HG03064 (cell line): Measurements from ENCODE around the gene NAPA.

Source experiments
- ATAC-seq: cut with Tn5 transposase; IDR thresholded peaks from one replicate; pipeline ENCODE4 v1.9.1; 2021; ENCODE audit warnings: low read depth; ENCODE audit not compliant: unreplicated experiment

The NAPA gene

DNA sequence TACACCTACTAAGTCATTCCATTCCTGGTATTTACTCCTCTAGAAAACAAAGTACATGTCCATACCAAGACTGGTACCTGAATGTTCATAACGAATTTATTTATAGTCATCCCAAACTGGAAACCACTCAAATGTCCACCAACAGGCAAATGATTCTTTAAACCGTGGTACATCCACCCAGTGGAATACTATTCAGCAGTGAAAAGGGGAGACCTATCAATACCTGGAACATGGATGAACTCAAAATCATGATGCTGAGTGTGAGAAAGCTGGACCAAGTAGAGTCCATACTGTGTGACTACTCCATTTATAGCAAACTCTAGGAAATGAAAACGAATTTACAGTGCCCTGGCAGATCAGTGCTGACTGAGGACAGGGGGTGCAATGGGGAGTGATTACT, 11.9 kb upstream of the NAPA start:
- no peak for ATAC-seq

DNA sequence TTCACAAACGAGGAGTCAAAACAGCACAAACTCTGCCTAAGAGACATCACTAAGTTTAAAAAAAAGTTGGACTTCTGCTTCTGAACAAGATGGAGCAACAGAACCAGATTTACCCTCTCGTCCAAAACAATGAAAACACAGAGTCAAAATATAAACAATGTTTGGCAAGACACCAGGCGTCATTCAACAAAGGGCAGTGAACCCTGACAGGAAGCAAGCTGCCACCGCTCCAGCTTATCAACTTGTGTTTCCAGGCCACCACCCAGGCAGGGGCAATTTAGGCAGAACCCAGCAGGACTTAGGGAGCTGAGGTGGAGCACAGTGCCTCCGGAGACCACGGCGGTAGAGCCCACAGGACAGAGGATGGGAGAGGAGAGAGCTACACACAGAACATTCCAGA, 8.6 kb upstream of the NAPA start:
- no peak for ATAC-seq

DNA sequence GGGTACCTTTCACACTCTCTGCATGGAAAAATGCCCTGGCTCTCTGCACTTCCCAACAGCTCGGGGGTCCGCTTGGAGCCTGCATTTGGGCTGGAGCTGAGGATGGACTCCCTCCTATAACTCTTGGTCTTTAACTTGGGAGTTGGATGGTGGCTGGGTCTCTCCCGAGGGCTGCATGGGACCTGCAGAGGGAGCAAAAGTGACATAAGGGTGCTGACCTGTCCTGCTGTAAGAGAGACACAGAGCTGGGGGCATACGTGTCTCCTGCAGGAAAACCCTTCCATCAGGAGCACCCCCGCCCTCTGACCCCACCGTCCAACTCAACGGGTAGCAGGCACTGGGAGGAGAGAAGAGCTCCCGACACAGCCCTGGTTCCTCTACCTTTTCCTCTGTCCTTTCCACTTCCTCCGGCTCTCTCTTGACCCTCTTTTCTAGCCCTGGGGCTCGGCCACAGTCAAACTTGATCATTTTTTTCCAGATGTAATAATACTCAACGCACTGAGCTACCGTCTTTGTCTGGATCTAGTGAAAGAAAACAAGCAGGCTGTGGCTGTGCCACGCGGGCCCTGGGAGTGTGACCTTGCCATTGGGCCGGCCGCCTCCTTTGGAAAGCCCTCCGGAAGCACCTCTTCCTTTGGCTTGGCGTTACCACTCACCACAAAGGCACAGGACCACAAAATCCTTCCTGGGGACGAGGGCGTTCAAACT, 6.8 kb upstream of the NAPA start:
- ATAC-seq, result no peak

DNA sequence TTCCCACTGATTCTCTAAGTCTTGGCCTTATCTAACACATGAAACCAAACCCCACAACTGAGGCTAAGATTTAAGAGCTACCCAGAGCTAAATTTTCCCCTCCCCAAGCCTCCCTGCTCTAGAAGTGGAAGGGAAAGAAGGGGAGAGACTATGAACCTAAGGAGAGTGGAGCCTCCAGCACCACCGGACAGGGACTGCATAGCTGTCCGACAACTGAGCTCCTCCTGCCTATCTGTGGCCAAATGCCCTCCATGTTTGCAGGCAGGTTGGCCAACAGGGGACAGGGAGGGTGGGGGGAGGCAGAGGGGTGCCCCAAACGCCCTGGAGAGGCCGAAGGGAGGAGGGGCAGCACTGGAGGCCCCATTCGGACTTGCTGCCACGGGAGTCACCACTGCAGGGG, 6.0 kb upstream of the NAPA start:
- no peak for ATAC-seq

DNA sequence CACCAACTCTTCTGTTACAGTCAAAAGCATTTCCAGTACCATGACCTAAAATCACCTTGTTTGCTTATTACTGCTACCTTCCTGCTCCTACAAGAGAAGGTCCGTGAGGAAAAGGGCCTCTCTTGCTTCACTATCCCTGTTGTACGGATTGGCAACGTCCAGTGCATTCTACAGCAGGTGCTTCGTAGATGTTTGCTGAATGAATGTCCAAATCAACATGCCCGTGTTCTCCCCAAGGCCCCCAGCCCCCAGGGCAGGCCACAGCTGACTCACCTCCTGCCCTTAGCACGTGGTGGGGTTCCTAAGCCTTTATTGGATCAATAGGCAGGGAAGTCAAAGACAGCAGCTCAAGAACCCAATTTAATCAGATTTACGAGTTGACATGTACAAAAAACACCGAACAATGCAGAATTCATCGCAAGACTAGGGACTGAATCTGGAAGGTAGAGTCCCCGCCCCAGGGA, 5.5 kb upstream of the NAPA start:
- no peak for ATAC-seq

DNA sequence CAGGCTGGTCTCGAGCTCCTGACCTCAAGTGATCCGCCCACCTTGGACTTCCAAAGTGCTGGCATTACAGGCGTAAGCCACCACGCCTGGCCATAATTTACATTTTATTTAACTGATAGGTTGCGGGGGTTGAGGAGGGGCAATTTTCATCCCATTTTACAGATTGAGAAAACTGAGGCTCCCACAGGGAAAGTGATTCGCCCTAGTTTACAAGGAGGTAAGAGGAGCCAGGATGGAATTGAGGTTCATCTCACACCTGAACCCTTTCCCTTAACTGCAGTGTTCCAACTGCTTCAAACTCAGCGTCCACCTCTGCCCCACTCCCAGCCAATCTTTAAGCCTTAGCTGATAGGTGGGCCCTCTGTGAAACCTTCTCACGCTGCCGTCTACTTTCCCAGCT, 4.0 kb upstream of the NAPA start:
- ATAC-seq, result no peak

DNA sequence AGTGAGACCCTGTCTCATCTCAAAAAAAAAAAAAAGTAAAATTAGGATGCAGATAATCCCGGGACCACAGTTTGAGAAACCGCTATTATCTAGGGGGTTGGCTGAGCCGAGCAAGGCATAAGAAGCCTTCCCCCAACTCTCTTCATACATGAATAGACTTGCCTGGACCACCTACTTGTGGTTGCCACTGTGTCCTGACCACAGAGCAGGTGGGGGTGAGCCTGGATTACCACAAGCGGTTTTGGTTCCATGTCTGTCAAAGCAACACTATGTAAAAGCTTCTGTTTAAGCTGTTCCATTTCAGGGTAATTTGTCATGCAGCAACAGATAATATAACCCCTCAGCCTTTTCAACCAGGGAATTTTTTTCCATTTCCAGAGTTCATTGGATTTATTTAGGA, 3.3 kb upstream of the NAPA start:
- ATAC-seq, result no peak

DNA sequence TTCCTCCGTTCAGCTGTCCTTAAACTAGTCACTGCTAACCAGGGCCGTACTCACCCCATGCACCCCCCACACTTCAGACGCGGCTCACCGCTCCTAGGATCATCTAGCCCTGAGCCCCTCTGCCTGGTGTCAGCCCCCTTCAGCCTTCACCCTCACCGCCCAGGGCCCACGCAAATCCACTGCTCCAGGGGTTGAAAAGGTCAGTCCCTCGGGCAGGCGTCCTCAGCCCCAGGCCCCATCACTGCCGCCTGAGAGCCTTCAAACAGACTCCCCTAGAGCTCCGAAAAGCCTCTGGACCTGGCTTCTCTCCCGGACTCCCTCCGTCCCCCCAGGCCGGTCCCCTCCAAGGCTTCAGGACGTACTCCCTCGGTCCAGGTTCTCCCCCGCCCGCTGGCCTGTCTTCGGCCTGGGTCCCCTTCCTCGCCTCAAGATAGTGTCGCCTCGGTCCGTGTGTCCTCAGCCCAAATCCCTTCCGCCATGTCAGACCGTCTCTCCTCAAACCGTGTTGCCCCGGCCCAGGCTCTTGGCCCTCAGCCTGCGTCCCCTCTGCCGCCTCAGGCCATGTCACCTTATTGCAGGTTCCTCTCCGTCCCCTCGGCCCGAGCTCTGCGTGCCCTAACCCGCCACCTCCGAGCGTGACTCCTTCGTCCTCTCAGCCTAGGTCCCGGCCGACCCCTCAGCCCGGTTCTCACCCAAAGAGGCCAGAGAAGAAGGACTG, 553 bp downstream of the NAPA start:
- no peak for ATAC-seq

DNA sequence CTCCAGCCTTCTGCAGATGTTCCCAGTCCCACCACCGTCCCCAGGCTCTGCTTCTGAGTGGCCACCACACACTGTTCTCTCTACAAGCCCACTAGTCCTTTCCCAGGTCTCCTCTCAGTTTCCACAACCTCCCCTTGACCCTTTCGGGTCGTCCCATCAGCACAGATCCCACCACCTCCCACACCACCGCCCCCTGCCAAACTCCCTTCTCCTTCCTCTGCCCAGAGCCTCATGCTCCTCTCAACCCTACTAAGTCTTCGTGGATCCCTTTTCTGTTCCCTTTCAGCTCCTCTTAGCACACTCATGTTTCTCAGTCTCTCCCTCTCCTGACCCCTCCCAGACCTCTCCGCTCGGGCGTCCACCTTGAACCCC, 1.9 kb downstream of the NAPA start:
- ATAC-seq, result no peak

DNA sequence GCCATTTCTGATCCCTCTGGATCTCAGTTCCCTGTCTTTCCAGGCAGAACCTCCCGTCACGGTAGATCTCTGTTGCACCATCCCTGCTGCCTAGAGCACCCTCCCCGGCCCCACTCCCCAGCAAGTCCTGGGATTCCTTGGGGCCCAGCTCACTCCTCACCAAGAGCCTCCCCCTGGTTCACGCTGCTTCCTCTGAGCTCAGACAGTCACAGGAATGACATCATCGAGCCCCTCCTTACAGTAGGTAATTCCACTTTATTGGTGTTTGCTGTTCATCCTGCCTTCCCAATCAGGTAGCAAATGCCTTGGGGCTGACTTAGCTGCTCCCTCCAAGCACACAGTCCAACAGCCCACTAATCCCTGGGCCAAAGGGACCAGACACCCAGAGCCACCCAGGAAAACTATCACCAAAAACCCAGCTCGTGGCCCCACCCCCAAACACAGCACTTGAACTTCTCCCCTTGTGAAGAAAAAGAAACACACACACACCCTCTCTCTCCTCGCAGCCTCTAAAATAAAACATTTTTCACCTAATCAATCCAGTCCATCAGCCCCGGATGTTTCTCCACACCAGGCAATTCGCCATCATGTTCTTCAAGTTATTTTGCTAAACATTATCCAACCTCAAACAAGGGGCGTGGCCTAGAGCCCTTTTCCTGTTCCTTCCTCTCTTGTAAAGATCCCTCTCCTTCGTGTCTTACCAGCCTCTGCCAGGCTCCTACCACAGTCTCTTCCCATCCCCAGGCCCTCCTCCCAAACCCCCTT, 2.5 kb downstream of the NAPA start:
- no peak for ATAC-seq

DNA sequence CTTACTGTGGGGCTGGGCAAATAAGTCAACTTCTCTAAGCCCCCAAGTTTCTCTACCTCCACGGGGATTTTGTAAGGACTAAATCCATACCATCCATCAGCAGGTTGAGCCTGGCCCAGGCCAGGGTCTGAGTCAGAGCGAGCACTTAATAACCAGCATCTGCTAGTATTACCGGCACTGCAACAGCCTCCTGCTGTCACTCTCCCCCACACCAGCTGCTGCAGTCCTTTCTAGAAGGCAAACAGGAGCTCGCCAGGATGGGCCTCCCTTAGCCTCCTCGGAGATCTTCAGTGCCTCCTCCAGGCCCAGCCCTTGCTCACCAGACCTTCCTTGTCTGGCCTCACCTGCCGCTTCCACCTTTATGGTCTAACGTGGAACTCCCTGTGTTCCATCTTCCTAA, 3.2 kb downstream of the NAPA start:
- no peak for ATAC-seq

DNA sequence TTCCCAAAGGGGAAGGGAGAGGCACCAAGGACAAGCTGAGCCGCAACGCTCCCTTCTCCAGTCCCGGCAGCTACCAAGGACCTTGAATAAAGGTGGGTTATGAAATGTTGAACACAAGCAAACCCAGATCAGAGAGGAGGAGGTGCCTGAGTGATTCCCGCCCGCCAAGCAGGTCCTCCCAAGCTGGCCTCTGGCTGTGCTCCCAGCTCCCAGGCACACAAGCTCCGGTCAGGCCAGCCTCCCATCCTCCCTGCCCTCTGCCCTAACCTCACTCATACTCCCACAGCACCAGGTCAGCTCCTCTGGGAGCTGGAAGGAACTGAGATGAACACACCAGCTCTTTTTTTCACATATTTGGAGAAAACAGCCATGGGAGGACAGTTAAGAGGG, 3.7 kb downstream of the NAPA start:
- no peak for ATAC-seq

DNA sequence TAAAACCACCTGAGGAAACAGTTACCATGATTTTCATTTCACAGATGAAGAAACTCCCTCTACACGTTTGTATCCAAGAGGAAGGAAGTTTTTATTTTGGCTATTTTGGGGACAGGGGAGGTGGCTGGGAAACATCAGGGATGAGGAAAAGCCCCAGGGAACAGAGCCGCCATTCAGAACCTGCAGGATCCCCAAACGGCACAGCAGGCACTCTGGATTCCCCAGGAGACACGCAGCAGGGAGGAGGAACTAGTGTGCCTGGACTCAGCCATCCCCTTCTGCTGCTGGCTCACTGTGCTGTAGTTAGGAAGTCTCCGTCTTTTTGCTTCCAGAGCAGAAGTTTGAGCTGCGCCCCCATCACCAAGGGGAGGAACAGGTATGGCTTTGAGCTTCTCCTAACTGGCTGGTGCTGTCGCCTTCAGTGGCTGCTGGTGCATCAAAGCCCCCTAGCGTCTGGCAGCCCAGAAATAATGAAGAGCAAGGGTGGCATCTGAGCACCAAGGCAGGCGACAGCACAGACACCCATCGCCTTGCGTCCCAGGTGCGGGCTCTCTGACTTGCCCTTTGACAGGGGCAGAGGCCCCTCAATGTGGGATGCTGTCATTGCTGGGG, 4.2 kb downstream of the NAPA start:
- no peak for ATAC-seq

DNA sequence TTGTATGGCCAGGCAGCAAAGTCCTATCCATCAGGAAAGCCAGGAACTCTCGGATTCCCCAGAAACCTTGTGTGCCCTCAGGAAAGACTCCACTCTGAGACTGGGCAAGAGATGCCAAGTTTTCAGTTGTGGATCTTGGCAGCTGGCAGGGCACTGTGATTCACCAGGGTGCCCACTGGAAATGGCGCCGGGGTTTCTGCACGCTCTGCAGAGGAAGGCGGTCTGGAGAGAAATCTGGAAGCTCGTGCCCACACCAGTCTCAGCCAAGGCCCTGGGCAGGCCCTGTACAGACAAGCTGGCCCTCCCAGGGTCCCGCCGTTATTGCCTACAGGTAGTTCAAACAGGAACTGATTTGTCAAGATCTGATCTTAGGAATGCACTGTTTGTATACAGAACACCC, 4.9 kb downstream of the NAPA start:
- ATAC-seq, result no peak

DNA sequence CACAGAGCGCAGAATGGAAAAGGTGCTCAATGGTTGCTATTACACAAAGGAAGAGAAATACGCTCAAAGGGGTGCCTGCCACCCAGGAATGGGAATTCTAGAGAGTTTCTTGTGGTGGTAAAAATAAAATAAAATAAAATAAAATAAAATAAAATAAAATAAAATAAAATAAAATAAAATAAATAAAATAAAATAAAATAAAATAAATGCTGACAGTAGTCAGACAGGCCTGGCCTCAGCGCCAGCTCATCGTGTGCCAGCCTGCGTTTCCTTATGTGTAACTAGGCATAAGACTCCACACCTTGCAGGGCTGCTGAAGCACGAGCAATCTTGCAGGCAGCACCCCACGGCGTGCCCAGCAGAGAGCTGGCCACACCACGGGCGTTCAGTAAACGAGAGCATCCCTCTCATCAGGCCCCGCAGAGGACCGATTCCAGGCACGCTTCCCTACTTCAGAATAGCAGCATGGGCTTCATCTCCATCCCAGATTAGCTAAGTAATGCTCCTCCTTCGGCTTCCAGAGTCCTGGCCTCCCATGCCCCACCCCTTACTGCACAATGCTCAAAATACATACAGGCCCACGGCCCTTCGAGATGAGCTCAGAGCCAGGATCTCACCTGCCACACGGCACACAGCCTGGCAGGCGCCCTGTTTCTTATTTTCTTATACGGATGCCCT, 5.6 kb downstream of the NAPA start:
- ATAC-seq, result no peak

DNA sequence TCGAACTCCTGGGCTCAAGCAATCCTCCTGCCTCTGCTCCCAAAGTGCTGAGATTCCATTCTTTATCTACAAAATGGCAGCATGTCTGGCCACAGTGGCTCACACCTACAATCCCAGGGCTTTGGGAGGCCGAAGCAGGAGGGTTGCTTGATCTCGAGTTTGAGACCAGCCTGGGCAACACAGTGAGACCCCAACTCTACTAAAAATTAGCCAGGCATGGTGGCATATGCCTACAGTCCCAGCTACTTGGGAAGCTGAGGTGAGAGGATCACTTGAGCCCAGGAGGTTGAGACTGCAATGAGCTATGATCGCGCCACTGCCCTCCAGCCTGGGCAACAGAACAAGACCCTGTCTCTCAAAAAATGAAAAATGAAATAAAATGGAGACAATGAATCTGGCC, 6.1 kb downstream of the NAPA start:
- no peak for ATAC-seq

DNA sequence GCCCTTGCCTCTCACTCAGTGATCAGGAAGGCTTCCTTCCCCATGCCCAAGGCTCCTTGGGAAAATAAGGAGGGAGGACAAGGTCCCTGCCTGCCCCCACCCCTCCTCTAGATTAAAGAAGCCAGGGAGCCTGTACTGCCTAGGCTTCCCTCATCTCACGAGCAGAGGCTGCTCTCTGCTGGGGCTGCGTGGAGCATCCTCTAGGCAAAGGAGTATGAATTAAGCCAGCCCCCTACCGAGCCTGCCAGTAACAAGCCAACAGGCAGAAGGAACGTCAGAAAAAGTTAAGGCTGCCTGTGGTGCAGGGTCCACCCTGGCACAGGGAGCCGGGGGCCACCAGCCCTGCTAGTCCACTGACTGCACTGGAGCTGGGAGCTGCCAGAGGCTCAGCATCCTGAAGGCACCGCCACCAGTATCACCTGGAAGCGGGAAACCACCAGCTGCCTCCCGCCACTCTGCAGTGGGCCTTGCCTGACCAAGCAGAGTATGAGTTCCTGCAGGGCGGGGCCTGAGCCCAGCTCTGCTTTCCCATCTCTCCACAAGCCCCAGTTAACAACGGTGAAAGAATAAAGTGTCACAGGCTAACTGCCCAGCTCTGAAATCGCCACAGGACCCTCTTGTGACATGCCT, 6.8 kb downstream of the NAPA start:
- no peak for ATAC-seq

DNA sequence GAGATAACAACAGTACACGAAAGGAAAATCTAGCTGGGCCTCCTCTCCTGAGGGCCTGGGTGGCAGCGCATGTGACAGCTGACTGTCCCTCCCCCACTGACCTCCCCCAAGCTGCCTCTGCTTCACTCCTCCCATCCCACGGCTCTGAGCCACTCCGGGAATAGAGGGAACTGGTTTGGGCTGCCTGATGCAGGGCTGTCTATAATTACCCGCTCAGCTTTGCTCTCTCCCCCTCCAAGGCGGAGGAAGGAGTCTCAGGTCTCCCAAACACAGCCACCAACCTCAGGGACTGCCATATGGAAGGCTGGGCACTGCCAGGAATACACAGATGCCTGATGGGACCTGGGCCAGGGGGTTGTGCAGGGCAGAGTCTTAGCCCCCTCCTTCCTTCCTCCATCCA, 7.9 kb downstream of the NAPA start:
- no peak for ATAC-seq

DNA sequence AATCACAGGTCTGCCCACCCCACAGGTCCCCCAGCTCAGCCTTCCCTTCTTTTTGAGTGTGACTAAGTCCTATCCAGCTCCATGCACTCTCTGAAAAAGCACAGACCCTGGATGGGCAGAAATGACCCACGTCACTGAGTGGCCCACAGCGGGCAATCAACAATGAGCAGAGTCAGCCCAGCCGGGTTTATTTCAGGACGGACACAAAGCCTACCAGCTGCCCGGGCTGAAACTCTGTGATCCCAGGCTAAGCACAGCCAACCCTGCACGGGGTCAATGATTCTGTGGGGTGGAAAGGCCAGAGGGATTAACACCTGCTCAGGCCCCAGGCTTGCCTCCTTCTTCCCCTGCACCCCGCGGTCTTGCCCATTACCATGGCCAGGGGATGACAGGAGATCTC, 8.4 kb downstream of the NAPA start:
- ATAC-seq, result no peak

DNA sequence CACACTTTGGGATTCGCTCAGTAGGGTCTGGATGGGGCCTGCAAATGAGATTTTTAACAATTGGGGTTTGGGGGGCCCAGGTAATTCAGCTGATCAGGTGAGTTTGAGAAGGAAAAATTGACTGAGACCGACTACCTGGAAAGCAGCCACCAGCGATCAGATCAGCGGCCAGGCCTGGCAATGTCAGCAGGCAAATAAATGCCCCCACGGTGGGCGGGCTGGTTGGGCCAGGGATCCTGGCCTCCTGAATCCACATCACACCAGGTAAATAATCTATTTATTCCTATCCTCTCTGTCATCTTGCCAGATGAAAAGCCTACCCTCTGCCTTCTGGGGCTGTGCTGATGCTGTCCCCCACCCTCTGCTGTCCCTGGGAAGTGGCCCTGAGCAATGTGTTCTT, 9.4 kb downstream of the NAPA start:
- no peak for ATAC-seq

DNA sequence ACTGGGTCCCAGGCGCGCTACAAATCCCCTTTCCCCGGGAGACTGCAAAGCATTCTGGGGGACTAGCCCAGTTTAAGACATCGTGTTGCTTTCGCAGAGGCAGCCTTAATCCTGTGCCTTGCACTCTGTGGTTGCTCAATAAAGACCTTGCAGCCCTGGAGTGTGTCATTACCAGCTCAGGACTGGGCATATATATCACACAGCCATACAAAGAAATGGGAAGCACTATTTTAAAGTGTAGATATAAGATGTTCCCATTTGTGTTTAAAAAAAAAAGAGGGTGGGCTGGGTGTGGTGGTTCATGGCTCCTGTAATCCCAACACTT, 11.1 kb downstream of the NAPA start:
- no peak for ATAC-seq
